ENCODE measurements around the gene MRGPRF. TPM values are rescaled to one million over a fixed set of nuclear protein-coding genes. Genes with fewer than 3 reads are reported as not detected.
"Not testable (repeated sequence)": the region's sequence is repeated elsewhere in the genome, so short reads cannot be mapped to it uniquely, and the experiment has no call there.

The MRGPRF gene
- total RNA-seq, 2 experiments from 2014 or later: not detected

GRCh38 chr11:69003866-69004367, 9.1 kb downstream of the MRGPRF start:
- Mint-ChIP-seq H3K4me1 (no peaks in the 10 kb centered on the region), H3K4me3 (no peak overlapping the region), H3K27ac (no peak overlapping the region), H3K9me3 (no peaks in the 10 kb centered on the region), H3K36me3 (no peaks in the 10 kb centered on the region), H3K27me3 (peaks cover 12% of the 10 kb centered on the region)
- DNase-seq: no peak

GRCh38 chr11:69003301-69003865, 9.7 kb downstream of the MRGPRF start:
- Mint-ChIP-seq H3K4me1 (no peaks in the 10 kb centered on the region), H3K4me3 (no peak overlapping the region), H3K9me3 (no peaks in the 10 kb centered on the region), H3K27me3 (peaks cover 11% of the 10 kb centered on the region), H3K36me3 (no peaks in the 10 kb centered on the region), H3K27ac (no peak overlapping the region)
- DNase-seq: no peak

GRCh38 chr11:69002570-69003231, 10.3 kb downstream of the MRGPRF start:
- no peak overlapping the region for H3K27ac Mint-ChIP-seq
- H3K4me3 Mint-ChIP-seq: no peak overlapping the region
- no peaks in the 10 kb centered on the region for H3K4me1 Mint-ChIP-seq
- H3K36me3 Mint-ChIP-seq: no peaks in the 10 kb centered on the region
- no peaks in the 10 kb centered on the region for H3K9me3 Mint-ChIP-seq
- no peak for DNase-seq
- peaks cover 11% of the 10 kb centered on the region for H3K27me3 Mint-ChIP-seq

GRCh38 chr11:69002110-69002569, 10.9 kb downstream of the MRGPRF start:
- H3K27ac Mint-ChIP-seq: no peak overlapping the region
- H3K27me3 Mint-ChIP-seq: peaks cover 5% of the 10 kb centered on the region
- no peaks in the 10 kb centered on the region for H3K4me1 Mint-ChIP-seq
- no peaks in the 10 kb centered on the region for H3K9me3 Mint-ChIP-seq
- no peak for DNase-seq
- no peaks in the 10 kb centered on the region for H3K36me3 Mint-ChIP-seq
- no peak overlapping the region for H3K4me3 Mint-ChIP-seq

- Mint-ChIP-seq H3K27ac (no peak overlapping the region), H3K9me3 (no peaks in the 10 kb centered on the region), H3K36me3 (no peaks in the 10 kb centered on the region), H3K27me3 (peaks cover 5% of the 10 kb centered on the region), H3K4me1 (no peaks in the 10 kb centered on the region), H3K4me3 (no peak overlapping the region)
- no peak for DNase-seq
These were observed 11.6 kb downstream of the MRGPRF start for GRCh38 chr11:69001243-69002081.

- Mint-ChIP-seq H3K27me3 (peaks cover 5% of the 10 kb centered on the region), H3K4me3 (no peak overlapping the region), H3K4me1 (no peaks in the 10 kb centered on the region), H3K27ac (no peak overlapping the region), H3K9me3 (no peaks in the 10 kb centered on the region), H3K36me3 (no peaks in the 10 kb centered on the region)
- DNase-seq: no peak
These were observed 12.2 kb downstream of the MRGPRF start for GRCh38 chr11:69000831-69001242.

- DNase-seq: no peak
- Mint-ChIP-seq H3K4me1 (no peaks in the 10 kb centered on the region), H3K36me3 (no peaks in the 10 kb centered on the region), H3K9me3 (no peaks in the 10 kb centered on the region), H3K4me3 (no peak overlapping the region), H3K27me3 (peaks cover 3% of the 10 kb centered on the region), H3K27ac (no peak overlapping the region)
These were observed 12.7 kb downstream of the MRGPRF start for GRCh38 chr11:69000391-69000790.

- DNase-seq, H3K9me3 Mint-ChIP-seq, H3K27ac Mint-ChIP-seq, H3K4me1 Mint-ChIP-seq, H3K36me3 Mint-ChIP-seq, H3K27me3 Mint-ChIP-seq, H3K4me3 Mint-ChIP-seq: not testable (repeated sequence)
These were observed 13.2 kb downstream of the MRGPRF start for GRCh38 chr11:68999748-69000355.

GRCh38 chr11:68999093-68999747, 13.8 kb downstream of the MRGPRF start:
- Mint-ChIP-seq H3K4me1 (no peaks in the 10 kb centered on the region), H3K27me3 (no peaks in the 10 kb centered on the region), H3K36me3 (no peaks in the 10 kb centered on the region), H3K9me3 (no peaks in the 10 kb centered on the region), H3K27ac (no peak overlapping the region), H3K4me3 (no peak overlapping the region)
- no peak for DNase-seq

GRCh38 chr11:68998390-68998911, 14.6 kb downstream of the MRGPRF start:
- Mint-ChIP-seq H3K27me3 (no peaks in the 10 kb centered on the region), H3K36me3 (no peaks in the 10 kb centered on the region), H3K27ac (no peak overlapping the region), H3K4me3 (no peak overlapping the region), H3K4me1 (no peaks in the 10 kb centered on the region), H3K9me3 (no peaks in the 10 kb centered on the region)
- DNase-seq: no peak

- no peak overlapping the region for H3K27ac Mint-ChIP-seq
- no peak overlapping the region for H3K4me3 Mint-ChIP-seq
- no peaks in the 10 kb centered on the region for H3K9me3 Mint-ChIP-seq
- H3K27me3 Mint-ChIP-seq: peaks cover 4% of the 10 kb centered on the region
- H3K4me1 Mint-ChIP-seq: no peaks in the 10 kb centered on the region
- no peaks in the 10 kb centered on the region for H3K36me3 Mint-ChIP-seq
- DNase-seq: no peak
These were observed 15.1 kb downstream of the MRGPRF start for GRCh38 chr11:68997995-68998348.

- Mint-ChIP-seq H3K9me3 (no peaks in the 10 kb centered on the region), H3K27me3 (peaks cover 8% of the 10 kb centered on the region), H3K4me3 (no peak overlapping the region), H3K36me3 (no peaks in the 10 kb centered on the region), H3K27ac (no peak overlapping the region), H3K4me1 (no peaks in the 10 kb centered on the region)
- no peak for DNase-seq
These were observed 15.7 kb downstream of the MRGPRF start for GRCh38 chr11:68997124-68997994.

GRCh38 chr11:68996376-68997123, 16.5 kb downstream of the MRGPRF start:
- no peak overlapping the region for H3K27ac Mint-ChIP-seq
- DNase-seq: no peak
- peaks cover 11% of the 10 kb centered on the region for H3K27me3 Mint-ChIP-seq
- no peaks in the 10 kb centered on the region for H3K9me3 Mint-ChIP-seq
- no peaks in the 10 kb centered on the region for H3K36me3 Mint-ChIP-seq
- no peak overlapping the region for H3K4me3 Mint-ChIP-seq
- no peaks in the 10 kb centered on the region for H3K4me1 Mint-ChIP-seq
